C4-2B (cell line): ENCODE data around the gene TTLL3.

ENCODE experiments used
- ZFX ChIP-seq: fragments of 450-650 bp; IDR thresholded peaks from 2 replicates; pipeline ENCODE4 v1.6.1; 2017
- TF ChIP-seq, protein P1 (sequence below): fragments of 450-650 bp; conservative IDR thresholded peaks from 2 replicates; pipeline ENCODE4 v1.5.1; 2017; ENCODE audit warnings: mild to moderate bottlenecking

DNA sequence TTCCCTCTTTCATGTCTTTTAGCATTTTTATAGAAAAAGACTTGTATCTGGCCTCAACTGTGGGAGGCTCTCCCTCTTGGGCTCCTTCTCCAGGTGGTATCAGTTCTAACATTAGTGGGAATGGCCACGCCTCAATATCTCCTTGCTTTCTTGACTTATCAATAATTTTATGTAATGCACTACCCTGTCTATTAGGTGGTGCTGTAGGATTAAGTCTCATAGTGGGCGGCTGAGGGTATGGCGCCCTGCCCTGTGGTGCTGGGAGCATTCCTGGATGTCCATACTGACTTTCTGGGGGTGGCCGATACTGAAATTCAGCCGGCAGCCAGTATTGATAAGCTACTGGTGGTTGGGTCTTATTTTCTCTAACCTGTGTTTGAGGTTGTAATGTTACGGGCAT is 42.5 kb downstream of the TTLL3 start:
- TF ChIP-seq, protein P1, sequence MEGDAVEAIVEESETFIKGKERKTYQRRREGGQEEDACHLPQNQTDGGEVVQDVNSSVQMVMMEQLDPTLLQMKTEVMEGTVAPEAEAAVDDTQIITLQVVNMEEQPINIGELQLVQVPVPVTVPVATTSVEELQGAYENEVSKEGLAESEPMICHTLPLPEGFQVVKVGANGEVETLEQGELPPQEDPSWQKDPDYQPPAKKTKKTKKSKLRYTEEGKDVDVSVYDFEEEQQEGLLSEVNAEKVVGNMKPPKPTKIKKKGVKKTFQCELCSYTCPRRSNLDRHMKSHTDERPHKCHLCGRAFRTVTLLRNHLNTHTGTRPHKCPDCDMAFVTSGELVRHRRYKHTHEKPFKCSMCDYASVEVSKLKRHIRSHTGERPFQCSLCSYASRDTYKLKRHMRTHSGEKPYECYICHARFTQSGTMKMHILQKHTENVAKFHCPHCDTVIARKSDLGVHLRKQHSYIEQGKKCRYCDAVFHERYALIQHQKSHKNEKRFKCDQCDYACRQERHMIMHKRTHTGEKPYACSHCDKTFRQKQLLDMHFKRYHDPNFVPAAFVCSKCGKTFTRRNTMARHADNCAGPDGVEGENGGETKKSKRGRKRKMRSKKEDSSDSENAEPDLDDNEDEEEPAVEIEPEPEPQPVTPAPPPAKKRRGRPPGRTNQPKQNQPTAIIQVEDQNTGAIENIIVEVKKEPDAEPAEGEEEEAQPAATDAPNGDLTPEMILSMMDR = no peak
- TF ChIP-seq ZFX = no peak
